ENCODE data around the gene MID1.

MID1 gene

GRCh38 chrX:10622197-10622596 lies 1.8 kb upstream of the MID1 start:
- FAIRE-seq (no peak), DNase-seq (ENCODE audit: insufficient read length, low spot score) (no peak)
- TF ChIP-seq POU2F2 (IDR thresholded peaks at IDR 0.05; ENCODE audit: low read depth, low read length) = no peak
- TF ChIP-seq SPI1 (IDR thresholded peaks at IDR 0.05; ENCODE audit: low read depth, low read length) = no peak
- TF ChIP-seq TAF1 (IDR thresholded peaks at IDR 0.05; ENCODE audit: low read depth, low read length) = no peak
- TF ChIP-seq PAX5 (IDR thresholded peaks at IDR 0.05; ENCODE audit: insufficient read depth, low read length, severe bottlenecking) = no peak
- TF ChIP-seq POLR2AphosphoS5 (IDR thresholded peaks at IDR 0.05; ENCODE audit: low read depth, low read length) = no peak
- no peak for TF ChIP-seq POLR2A (IDR thresholded peaks at IDR 0.05; ENCODE audit: low read depth, low read length)

GRCh38 chrX:10619425-10620046 lies 849 bp downstream of the MID1 start:
- TF ChIP-seq POLR2A (IDR thresholded peaks at IDR 0.05; ENCODE audit: low read depth, low read length) (no peak), POU2F2 (IDR thresholded peaks at IDR 0.05; ENCODE audit: low read depth, low read length) (no peak), SPI1 (IDR thresholded peaks at IDR 0.05; ENCODE audit: low read depth, low read length) (no peak), TAF1 (IDR thresholded peaks at IDR 0.05; ENCODE audit: low read depth, low read length) (no peak), POLR2AphosphoS5 (IDR thresholded peaks at IDR 0.05; ENCODE audit: low read depth, low read length) (no peak), PAX5 (IDR thresholded peaks at IDR 0.05; ENCODE audit: insufficient read depth, low read length, severe bottlenecking) (no peak)
- no peak for DNase-seq (ENCODE audit: insufficient read length, low spot score)
- no peak for FAIRE-seq

- DNase-seq (ENCODE audit: insufficient read length, low spot score) (no peak), FAIRE-seq (no peak)
- TF ChIP-seq TAF1 (IDR thresholded peaks at IDR 0.05; ENCODE audit: low read depth, low read length) (no peak), PAX5 (IDR thresholded peaks at IDR 0.05; ENCODE audit: insufficient read depth, low read length, severe bottlenecking) (no peak), POLR2A (IDR thresholded peaks at IDR 0.05; ENCODE audit: low read depth, low read length) (no peak), POLR2AphosphoS5 (IDR thresholded peaks at IDR 0.05; ENCODE audit: low read depth, low read length) (no peak), POU2F2 (IDR thresholded peaks at IDR 0.05; ENCODE audit: low read depth, low read length) (no peak), SPI1 (IDR thresholded peaks at IDR 0.05; ENCODE audit: low read depth, low read length) (no peak)
Measured at GRCh38 chrX:10618961-10619360, 1.4 kb downstream of the MID1 start.

- TF ChIP-seq POLR2AphosphoS5 (IDR thresholded peaks at IDR 0.05; ENCODE audit: low read depth, low read length) (no peak), POU2F2 (IDR thresholded peaks at IDR 0.05; ENCODE audit: low read depth, low read length) (no peak), SPI1 (IDR thresholded peaks at IDR 0.05; ENCODE audit: low read depth, low read length) (no peak), POLR2A (IDR thresholded peaks at IDR 0.05; ENCODE audit: low read depth, low read length) (no peak), TAF1 (IDR thresholded peaks at IDR 0.05; ENCODE audit: low read depth, low read length) (no peak), PAX5 (IDR thresholded peaks at IDR 0.05; ENCODE audit: insufficient read depth, low read length, severe bottlenecking) (no peak)
- FAIRE-seq (no peak), DNase-seq (ENCODE audit: insufficient read length, low spot score) (no peak)
Measured at GRCh38 chrX:10617999-10618351, 2.4 kb downstream of the MID1 start.

- no peak for FAIRE-seq
- TF ChIP-seq POLR2A (IDR thresholded peaks at IDR 0.05; ENCODE audit: low read depth, low read length) (no peak), TAF1 (IDR thresholded peaks at IDR 0.05; ENCODE audit: low read depth, low read length) (no peak), PAX5 (IDR thresholded peaks at IDR 0.05; ENCODE audit: insufficient read depth, low read length, severe bottlenecking) (no peak), SPI1 (IDR thresholded peaks at IDR 0.05; ENCODE audit: low read depth, low read length) (no peak), POLR2AphosphoS5 (IDR thresholded peaks at IDR 0.05; ENCODE audit: low read depth, low read length) (no peak), POU2F2 (IDR thresholded peaks at IDR 0.05; ENCODE audit: low read depth, low read length) (no peak)
- no peak for DNase-seq (ENCODE audit: insufficient read length, low spot score)
Measured at GRCh38 chrX:10617186-10617998, 3.0 kb downstream of the MID1 start.

- DNase-seq (ENCODE audit: insufficient read length, low spot score) (no peak), FAIRE-seq (no peak)
- TF ChIP-seq PAX5 (IDR thresholded peaks at IDR 0.05; ENCODE audit: insufficient read depth, low read length, severe bottlenecking) (no peak), POLR2A (IDR thresholded peaks at IDR 0.05; ENCODE audit: low read depth, low read length) (no peak), POLR2AphosphoS5 (IDR thresholded peaks at IDR 0.05; ENCODE audit: low read depth, low read length) (no peak), POU2F2 (IDR thresholded peaks at IDR 0.05; ENCODE audit: low read depth, low read length) (no peak), SPI1 (IDR thresholded peaks at IDR 0.05; ENCODE audit: low read depth, low read length) (no peak), TAF1 (IDR thresholded peaks at IDR 0.05; ENCODE audit: low read depth, low read length) (no peak)
Measured at GRCh38 chrX:10615931-10616774, 4.2 kb downstream of the MID1 start.

GRCh38 chrX:10612215-10612614 lies 8.2 kb downstream of the MID1 start:
- DNase-seq (ENCODE audit: insufficient read length, low spot score) (no peak), FAIRE-seq (no peak)
- TF ChIP-seq TAF1 (IDR thresholded peaks at IDR 0.05; ENCODE audit: low read depth, low read length) (no peak), POU2F2 (IDR thresholded peaks at IDR 0.05; ENCODE audit: low read depth, low read length) (no peak), SPI1 (IDR thresholded peaks at IDR 0.05; ENCODE audit: low read depth, low read length) (no peak), POLR2A (IDR thresholded peaks at IDR 0.05; ENCODE audit: low read depth, low read length) (no peak), POLR2AphosphoS5 (IDR thresholded peaks at IDR 0.05; ENCODE audit: low read depth, low read length) (no peak), PAX5 (IDR thresholded peaks at IDR 0.05; ENCODE audit: insufficient read depth, low read length, severe bottlenecking) (no peak)

GRCh38 chrX:10611441-10612090 lies 8.8 kb downstream of the MID1 start:
- DNase-seq (ENCODE audit: insufficient read length, low spot score) = no peak
- FAIRE-seq = no peak
- TF ChIP-seq POLR2A (IDR thresholded peaks at IDR 0.05; ENCODE audit: low read depth, low read length) = no peak
- TF ChIP-seq POU2F2 (IDR thresholded peaks at IDR 0.05; ENCODE audit: low read depth, low read length) = no peak
- TF ChIP-seq SPI1 (IDR thresholded peaks at IDR 0.05; ENCODE audit: low read depth, low read length) = no peak
- TF ChIP-seq PAX5 (IDR thresholded peaks at IDR 0.05; ENCODE audit: insufficient read depth, low read length, severe bottlenecking) = no peak
- no peak for TF ChIP-seq POLR2AphosphoS5 (IDR thresholded peaks at IDR 0.05; ENCODE audit: low read depth, low read length)
- no peak for TF ChIP-seq TAF1 (IDR thresholded peaks at IDR 0.05; ENCODE audit: low read depth, low read length)
